Peyer's patch (tissue), 4 donors: ENCODE measurements around the gene TMEM97.

Experiments
- CTCF ChIP-seq, 6 experiments: fragments of 450-650 bp in 4 of 6; fragments of 200-600 bp in 2 of 6; sonication (generic) in 1 of 6; IDR thresholded peaks; one replicate each; pipeline ENCODE4 v1.5.1; 2017 to 2019; ENCODE audit warnings: antibody characterized with exemption in 6 of 6, mild to moderate bottlenecking in 3 of 6, moderate library complexity in 1 of 6
- POLR2A ChIP-seq, 2 donors: fragments of 450-650 bp; IDR thresholded peaks; one replicate each; pipeline ENCODE4 v1.5.1; 2017; ENCODE audit warnings: antibody characterized with exemption in 2 of 2, mild to moderate bottlenecking in 2 of 2, moderate library complexity in 2 of 2

GRCh38 chr17:28342313-28342712 is 23.3 kb downstream of the TMEM97 start:
- TF ChIP-seq CTCF (IDR thresholded peaks at IDR 0.05): no peak
- no peak for TF ChIP-seq POLR2A (IDR thresholded peaks at IDR 0.05)
